Measurements from ENCODE around the gene SLC24A4.

DNA sequence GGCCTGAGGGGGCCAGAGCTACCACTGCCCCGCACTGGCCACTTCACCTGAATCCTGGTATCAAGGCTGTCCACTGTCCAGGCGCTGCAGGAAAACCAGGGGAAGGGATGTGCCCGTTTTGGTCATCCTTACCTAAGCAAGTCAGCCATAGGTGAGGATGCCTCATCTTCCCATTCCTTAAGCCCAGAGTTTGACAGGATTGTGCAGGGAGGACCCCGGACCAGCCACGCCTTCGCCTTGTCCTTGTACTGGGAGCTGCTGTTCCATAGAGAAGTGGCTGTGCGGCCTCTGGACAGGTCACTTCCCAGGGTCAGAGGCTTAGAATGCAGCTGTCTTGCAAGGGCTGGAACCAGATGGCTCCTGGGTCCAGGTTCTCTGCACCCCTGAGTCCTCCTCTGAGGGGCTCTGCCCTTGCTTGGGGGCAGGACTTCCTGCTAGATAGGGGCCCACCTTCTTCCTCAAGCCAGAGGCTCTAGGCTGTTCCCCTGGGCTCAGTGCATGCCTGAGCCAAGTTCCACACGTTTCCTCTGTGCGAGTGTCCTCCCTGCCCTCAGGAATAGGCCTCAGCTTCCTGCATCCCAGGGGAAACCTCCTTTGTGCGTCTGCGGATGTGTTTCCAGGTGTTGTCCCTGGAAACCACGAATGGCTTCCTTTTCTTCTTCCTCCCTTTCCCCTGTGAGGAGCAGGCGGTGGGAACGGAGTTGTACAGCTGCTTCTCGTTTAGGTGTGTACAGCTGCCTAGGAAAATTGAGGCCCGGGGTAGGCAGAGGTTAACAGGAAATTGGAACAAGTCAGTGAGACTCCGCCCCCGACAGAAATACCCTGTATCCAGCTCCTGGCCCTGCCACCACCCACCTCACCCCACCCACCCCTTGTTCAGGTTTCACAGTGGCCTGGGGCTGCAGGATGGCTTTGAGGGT lies 136.3 kb downstream of the SLC24A4 start:
- TF ChIP-seq POLR2A (IDR thresholded peaks at IDR 0.05; ENCODE audit: low read depth, low read length) (no peak), POLR2AphosphoS5 (IDR thresholded peaks at IDR 0.05; ENCODE audit: low read depth, low read length) (no peak)

All from GM12892 (cell line).